Activated T-helper 2 cell treated with anti-CD3 and anti-CD28 coated beads, Interferon-gamma antibody, Interleukin-2, Interleukin-4, amounts not matched to agents 10 μg/mL and 5 μg/mL and 100 μg/mL, durations not matched to agents 14 hours and 24 hours and 36 hours (primary cell): ENCODE measurements around the gene CALCA. TPM values are rescaled to one million over a fixed set of nuclear protein-coding genes. Genes with fewer than 3 reads are reported as not detected.

Experiments
- DNase-seq: peaks from one replicate; pipeline ENCODE4 v3.0.0; 2021; ENCODE audit warnings: low spot score
- H3K27ac Mint-ChIP-seq: one replicate; pipeline ENCODE4 v1.8.0; 2021; ENCODE audit warnings: mixed read lengths
- H3K27me3 Mint-ChIP-seq: one replicate; pipeline ENCODE4 v1.8.0; 2021; ENCODE audit warnings: low read depth, mixed read lengths
- H3K36me3 Mint-ChIP-seq: one replicate; pipeline ENCODE4 v1.8.0; 2021; ENCODE audit warnings: low read depth, mixed read lengths
- H3K4me1 Mint-ChIP-seq: one replicate; pipeline ENCODE4 v1.8.0; 2021; ENCODE audit warnings: low read depth, mixed read lengths
- H3K4me3 Mint-ChIP-seq: one replicate; pipeline ENCODE4 v1.8.0; 2021; ENCODE audit warnings: low read depth, mild to moderate bottlenecking, moderate library complexity, mixed read lengths
- H3K9me3 Mint-ChIP-seq: one replicate; pipeline ENCODE4 v1.8.0; 2021; ENCODE audit warnings: mixed read lengths
- intact Hi-C: fragments of 100-400 bp; cut with micrococcal nuclease; formaldehyde crosslinking; loops from one replicate; pipeline ENCODE4 v1.15.1; 2023
- total RNA-seq: library from RNA; stranded (reverse); gene quantifications from 2 replicates; pipeline ENCODE4 v1.2.3, GENCODE V29; 2022

Gene CALCA
- total RNA-seq, 1 donor from 2014 or later, result not detected

DNA sequence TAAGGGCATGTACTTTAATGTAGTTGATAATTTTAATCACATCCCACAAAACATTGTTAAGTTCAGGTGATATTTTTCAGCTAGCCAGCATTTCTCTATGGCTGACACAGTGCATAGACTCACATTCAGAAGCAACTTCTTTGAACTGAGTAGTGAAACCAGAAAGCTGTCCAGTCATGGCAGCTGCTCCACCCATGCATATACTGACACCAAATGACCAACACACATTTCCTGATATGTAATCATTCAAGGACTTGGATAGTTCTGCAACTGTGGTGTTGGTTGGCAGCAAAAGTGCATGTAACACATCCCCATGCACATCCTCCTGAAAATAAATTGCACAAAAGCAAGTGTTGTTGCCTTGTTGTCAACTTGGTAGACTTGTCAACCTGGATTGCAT is 39.7 kb downstream of the CALCA start:
- Mint-ChIP-seq H3K27ac (no peak overlapping the region), H3K9me3 (peaks cover 11% of the 10 kb centered on the region), H3K36me3 (no peaks in the 10 kb centered on the region), H3K4me1 (no peaks in the 10 kb centered on the region), H3K4me3 (no peak overlapping the region), H3K27me3 (peaks cover 2% of the 10 kb centered on the region)
- no peak for DNase-seq
- intact Hi-C loops, result no loop called here

DNA sequence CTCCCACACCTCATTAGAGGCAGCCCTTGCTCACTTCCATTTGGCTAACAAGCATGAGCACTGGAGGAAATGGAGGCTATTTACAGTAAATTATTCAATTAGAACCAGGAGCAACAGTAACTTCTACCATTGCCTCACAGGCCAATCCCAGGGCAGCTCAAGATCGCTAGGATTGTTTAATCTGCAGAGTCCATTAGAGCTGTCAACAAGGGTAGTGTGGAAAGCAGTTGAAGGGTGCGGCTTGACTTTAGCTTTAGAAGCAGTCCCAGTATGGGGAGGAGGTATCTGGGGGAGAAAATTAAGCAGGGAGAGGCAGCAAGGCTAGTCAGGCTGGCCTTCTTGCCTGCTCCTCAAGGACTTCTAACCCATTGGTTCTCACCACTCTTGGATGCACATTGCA is 41.8 kb downstream of the CALCA start:
- Mint-ChIP-seq H3K4me3 (no peak overlapping the region), H3K9me3 (peaks cover 11% of the 10 kb centered on the region), H3K4me1 (no peaks in the 10 kb centered on the region), H3K27me3 (peaks cover 2% of the 10 kb centered on the region), H3K27ac (no peak overlapping the region), H3K36me3 (no peaks in the 10 kb centered on the region)
- DNase-seq, result no peak
- intact Hi-C loops, result no loop called here

DNA sequence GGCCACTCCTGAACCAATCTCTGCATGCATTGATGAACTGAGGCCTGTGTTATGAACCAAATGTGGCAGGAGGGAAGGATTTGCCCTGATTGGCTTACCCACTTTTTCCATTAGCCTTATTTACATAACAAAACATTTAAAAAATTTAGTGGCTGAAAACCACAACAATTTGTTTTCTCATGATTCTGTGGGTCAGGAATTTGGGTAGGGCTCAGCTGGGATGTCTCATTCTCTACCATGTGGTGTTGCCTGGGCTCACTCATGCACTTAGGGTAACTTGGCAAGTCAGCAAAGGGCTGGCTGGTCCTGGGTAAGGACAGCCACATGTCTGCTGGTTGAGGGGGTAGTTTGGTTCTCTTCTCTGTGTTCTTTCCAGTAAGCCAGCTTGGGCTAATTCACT is 45.0 kb downstream of the CALCA start:
- Mint-ChIP-seq H3K4me3 (no peak overlapping the region), H3K27me3 (peaks cover 2% of the 10 kb centered on the region), H3K27ac (no peak overlapping the region), H3K4me1 (no peaks in the 10 kb centered on the region), H3K36me3 (no peaks in the 10 kb centered on the region), H3K9me3 (peaks cover 11% of the 10 kb centered on the region)
- intact Hi-C loops, result no loop called here
- no peak for DNase-seq

DNA sequence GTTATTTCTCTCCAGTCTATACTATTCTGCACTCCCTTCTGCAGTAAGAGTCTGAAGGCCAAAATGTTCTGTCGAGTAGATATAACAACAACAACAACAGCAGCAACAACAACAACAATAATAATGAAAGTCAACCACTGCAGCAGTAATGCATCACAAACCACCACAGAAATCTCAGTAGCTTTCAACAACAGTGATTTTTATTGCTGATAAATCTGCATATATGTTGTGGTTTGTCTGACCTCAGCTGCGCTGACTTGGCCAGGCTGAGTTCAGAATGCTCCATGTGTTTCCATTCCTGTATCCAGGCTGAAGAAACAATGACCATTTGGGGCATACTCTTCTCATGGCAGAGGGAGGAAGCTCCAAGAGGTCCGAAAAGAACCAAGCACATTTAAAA is 47.8 kb downstream of the CALCA start:
- Mint-ChIP-seq H3K4me3 (no peak overlapping the region), H3K27me3 (peaks cover 2% of the 10 kb centered on the region), H3K27ac (no peak overlapping the region), H3K4me1 (no peaks in the 10 kb centered on the region), H3K36me3 (no peaks in the 10 kb centered on the region), H3K9me3 (peaks cover 11% of the 10 kb centered on the region)
- DNase-seq, result no peak
- intact Hi-C loops, result no loop called here

Other genes starting within 250 kb of the CALCA start
- gene CYP2R1, start 80.1 kb downstream of the CALCA start, total RNA-seq, result 18.2 and 20.8 TPM in 2 replicates
- 0.73 and 0.90 TPM in 2 replicates for gene CALCB, start 101.2 kb upstream of the CALCA start, total RNA-seq
- gene INSC, start 142.6 kb upstream of the CALCA start, total RNA-seq, result 0.34 TPM in 1 of 2 replicates, not detected in the other